Measurements from ENCODE around the gene PRICKLE2. TPM values are rescaled to one million over a fixed set of nuclear protein-coding genes. Genes with fewer than 3 reads are reported as not detected.

Gene PRICKLE2
- total and polyA plus RNA-seq, 8 donors: 34.3 to 48.2 (median 41.9) TPM

DNA sequence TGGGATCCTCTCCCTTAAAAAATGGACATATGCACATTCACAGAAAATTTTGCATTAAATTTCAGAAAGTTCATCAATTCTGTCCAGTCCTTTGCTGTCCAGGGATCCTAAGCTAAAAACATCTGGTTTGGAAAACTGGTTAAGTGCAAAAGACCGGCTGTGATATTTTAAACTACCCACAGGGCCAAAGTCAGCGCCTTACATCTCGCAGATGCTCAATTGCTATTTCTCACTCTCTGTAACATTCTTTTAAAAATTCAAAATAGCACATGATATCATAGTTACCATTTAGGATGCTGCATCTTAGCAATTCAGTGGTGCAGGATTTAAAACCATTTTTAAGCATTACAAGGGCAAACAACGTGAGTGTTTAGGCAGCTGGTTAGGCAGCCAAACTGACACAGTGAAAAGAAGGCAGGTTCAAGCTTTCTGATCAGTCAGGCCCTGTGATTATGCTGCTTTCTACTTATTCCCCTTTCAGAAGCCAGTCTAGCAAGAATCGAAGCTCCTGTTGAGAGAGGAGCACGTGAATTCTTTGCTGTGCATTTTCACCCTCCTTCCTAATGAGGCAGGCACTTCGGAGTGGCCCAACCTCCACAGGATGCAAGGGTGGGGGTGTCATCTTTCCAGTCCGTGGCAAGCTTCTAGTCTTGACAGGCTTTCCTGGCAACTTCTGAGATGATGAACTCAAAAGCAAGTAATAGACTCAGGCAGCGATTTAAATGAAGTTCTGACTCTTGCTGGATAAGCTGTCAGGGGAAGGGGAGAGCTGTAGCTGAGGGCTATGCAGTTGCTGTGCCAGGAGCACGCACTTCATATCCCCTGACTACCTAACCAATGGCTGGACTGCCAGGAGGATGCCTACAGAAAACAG, 8.8 kb downstream of the PRICKLE2 start:
- TF ChIP-seq, protein P1, sequence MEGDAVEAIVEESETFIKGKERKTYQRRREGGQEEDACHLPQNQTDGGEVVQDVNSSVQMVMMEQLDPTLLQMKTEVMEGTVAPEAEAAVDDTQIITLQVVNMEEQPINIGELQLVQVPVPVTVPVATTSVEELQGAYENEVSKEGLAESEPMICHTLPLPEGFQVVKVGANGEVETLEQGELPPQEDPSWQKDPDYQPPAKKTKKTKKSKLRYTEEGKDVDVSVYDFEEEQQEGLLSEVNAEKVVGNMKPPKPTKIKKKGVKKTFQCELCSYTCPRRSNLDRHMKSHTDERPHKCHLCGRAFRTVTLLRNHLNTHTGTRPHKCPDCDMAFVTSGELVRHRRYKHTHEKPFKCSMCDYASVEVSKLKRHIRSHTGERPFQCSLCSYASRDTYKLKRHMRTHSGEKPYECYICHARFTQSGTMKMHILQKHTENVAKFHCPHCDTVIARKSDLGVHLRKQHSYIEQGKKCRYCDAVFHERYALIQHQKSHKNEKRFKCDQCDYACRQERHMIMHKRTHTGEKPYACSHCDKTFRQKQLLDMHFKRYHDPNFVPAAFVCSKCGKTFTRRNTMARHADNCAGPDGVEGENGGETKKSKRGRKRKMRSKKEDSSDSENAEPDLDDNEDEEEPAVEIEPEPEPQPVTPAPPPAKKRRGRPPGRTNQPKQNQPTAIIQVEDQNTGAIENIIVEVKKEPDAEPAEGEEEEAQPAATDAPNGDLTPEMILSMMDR (IDR thresholded peaks at IDR 0.05): no peak

DNA sequence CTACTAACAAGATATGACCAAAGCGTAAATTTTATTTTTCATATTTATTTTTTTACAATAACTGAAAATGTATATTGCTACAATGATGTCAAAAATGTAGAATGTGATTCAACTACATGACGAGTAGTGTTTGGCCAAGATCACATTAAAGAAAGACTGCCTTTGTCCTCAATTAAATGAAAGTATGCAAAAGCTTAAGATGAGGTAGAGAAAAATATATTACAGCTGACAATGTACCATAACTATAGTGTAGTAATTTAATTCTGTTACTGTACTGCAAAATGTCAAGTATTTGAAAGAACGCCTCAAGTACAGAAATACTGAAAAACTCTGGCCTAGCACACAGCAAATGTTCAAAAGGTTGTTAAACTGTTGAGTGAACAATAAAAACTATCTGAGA, 9.7 kb downstream of the PRICKLE2 start:
- Histone ChIP-seq H3K4me1 (peaks cover 23 to 54% of the 10 kb centered on the region in 2 donors), H3K9me3 (no peaks in the 10 kb centered on the region), H3K27me3 (no peaks in the 10 kb centered on the region), H3K4me3 (no peak overlapping the region), H3K27ac (no peak overlapping the region), H3K36me3 (no peaks in the 10 kb centered on the region)
- ATAC-seq (no peak), DNase-seq (no peak)
- TF ChIP-seq, protein P1 (IDR thresholded peaks at IDR 0.05): no peak
- intact Hi-C loops (cut with DNase I): no loop called here

More for the DNA sequence above, 8.8 kb downstream of the PRICKLE2 start:
- intact Hi-C loops (cut with DNase I): no loop called here
- no peak overlapping the region for H3K4me3 ChIP-seq
- H3K9me3 ChIP-seq: no peaks in the 10 kb centered on the region
- H3K27ac ChIP-seq: peak overlapping the region; percentile 13 to 60
- peaks cover 21 to 55% of the 10 kb centered on the region in 2 donors for H3K4me1 ChIP-seq
- H3K27me3 ChIP-seq: no peaks in the 10 kb centered on the region
- DNase-seq (no peak), ATAC-seq (peak; percentile 9)
- H3K36me3 ChIP-seq: no peaks in the 10 kb centered on the region

DNA sequence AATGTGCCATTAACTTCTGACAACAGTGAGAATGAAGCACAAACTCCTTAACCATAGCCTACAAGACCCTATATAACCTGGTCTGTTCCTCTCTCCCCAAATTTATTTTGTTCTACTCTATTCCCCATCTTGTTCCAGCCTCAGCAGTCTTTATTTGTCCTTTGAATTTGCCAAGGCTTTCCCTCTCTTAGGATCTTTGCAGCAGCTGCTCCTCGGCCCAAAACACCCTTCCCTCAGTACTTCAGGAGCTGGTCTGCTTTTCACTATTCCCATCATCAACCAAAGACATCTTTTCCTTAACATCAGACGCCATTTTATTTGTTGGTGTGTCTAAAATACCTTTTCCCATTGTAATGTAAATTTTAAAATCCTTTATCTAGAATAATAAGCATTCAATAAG, 10.2 kb downstream of the PRICKLE2 start:
- Histone ChIP-seq H3K36me3 (no peaks in the 10 kb centered on the region), H3K4me1 (peaks cover 24 to 52% of the 10 kb centered on the region in 2 donors), H3K27me3 (no peaks in the 10 kb centered on the region), H3K9me3 (no peaks in the 10 kb centered on the region), H3K4me3 (no peak overlapping the region), H3K27ac (peak overlapping the region; percentile 53 to 77)
- TF ChIP-seq, protein P1 (IDR thresholded peaks at IDR 0.05): no peak
- intact Hi-C loops (cut with DNase I): no loop called here
- DNase-seq (no peak), ATAC-seq (no peak)

DNA sequence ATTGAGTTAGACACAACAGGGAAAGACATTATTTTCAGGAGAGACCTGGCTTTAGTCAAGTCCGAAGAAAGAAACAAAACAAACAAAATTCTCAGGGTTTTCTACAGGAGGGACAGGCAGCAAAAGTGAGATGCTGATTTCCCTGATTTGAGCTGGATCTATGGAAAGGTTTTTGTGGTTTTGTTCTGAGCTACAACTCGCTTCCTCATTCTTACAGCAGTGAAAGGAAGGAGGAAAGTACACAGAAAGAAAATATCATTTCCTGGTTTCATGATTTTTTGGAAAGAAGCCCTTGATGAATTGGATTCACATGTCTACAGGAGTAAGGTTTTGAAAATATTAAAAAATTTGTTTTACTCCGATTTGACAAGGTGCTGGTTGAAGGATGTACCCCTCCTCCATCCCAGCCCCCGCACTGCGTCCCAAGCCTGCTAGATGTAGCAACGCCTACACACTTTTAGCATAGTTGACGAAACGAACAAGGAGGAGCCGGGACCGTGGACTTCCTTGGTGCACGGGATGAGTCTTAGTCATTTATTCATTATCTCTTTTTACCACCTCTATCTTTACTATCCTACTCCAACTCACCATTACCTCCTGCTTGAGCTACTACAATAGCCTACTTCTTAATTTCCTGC, 10.8 kb downstream of the PRICKLE2 start:
- TF ChIP-seq, protein P1 (IDR thresholded peaks at IDR 0.05): no peak
- Histone ChIP-seq H3K4me1 (peaks cover 24 to 48% of the 10 kb centered on the region in 2 donors), H3K27me3 (no peaks in the 10 kb centered on the region), H3K27ac (peak overlapping the region; percentile 53 to 77), H3K36me3 (no peaks in the 10 kb centered on the region), H3K4me3 (peak overlapping the region in 1 of 2 donors; percentile 11), H3K9me3 (no peaks in the 10 kb centered on the region)
- peak; percentile 57 for ATAC-seq
- intact Hi-C loops (cut with DNase I): no loop called here
- DNase-seq: peak in 3 of 4 donors; percentile 47 to 66 (median 61)

DNA sequence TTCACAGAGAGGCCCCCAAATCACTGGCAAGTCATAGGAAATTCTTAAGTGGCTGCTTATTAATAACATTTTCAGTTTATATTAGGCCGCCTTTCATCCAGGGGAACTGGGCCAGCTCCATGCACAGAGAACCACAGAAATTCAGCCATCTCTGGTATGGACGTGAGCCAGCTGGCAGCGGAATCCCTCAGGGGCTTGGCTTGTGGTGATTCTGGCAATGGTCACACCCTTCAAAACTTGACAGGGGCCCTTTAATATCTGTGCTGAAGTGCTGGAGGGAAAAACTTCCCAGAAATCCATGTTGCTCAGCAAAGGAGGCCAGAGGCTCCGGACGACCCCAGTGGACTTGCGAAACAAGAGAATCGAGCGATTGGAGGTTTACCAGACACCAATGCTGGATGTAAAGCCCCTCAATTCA, 11.3 kb downstream of the PRICKLE2 start:
- TF ChIP-seq, protein P1 (IDR thresholded peaks at IDR 0.05): no peak
- peaks cover 24 to 45% of the 10 kb centered on the region in 2 donors for H3K4me1 ChIP-seq

More for the DNA sequence above, 11.3 kb downstream of the PRICKLE2 start:
- Histone ChIP-seq H3K27me3 (no peaks in the 10 kb centered on the region), H3K36me3 (no peaks in the 10 kb centered on the region), H3K9me3 (no peaks in the 10 kb centered on the region), H3K4me3 (peak overlapping the region in 1 of 2 donors; percentile 11), H3K27ac (peak overlapping the region; percentile 53 to 77)
- intact Hi-C loops (cut with DNase I): no loop called here
- ATAC-seq (peak; percentile 53), DNase-seq (peak in 3 of 4 donors; percentile 75 to 95 (median 94))

Data from left lung (tissue), 10 donors.